ES-I3 (cell line): Measurements from ENCODE around the gene SPINK7.
A peak's percentile ranks its signal among the peaks of the same experiment; 100 is the strongest.
"Not testable (repeated sequence)": the region's sequence is repeated elsewhere in the genome, so short reads cannot be mapped to it uniquely, and the experiment has no call there.

Source experiments
- H3K36me3 ChIP-seq: 2 replicates; pipeline ENCODE4 v1.6.1; 2013; ENCODE audit warnings: mild to moderate bottlenecking, low read length, control low read depth, moderate library complexity; ENCODE audit not compliant: insufficient read depth
- H3K4me1 ChIP-seq: 2 replicates; pipeline ENCODE4 v1.6.1; 2013; ENCODE audit warnings: mild to moderate bottlenecking, control low read depth, low read length; ENCODE audit not compliant: insufficient read depth
- H3K9ac ChIP-seq: 2 replicates; pipeline ENCODE4 v1.6.1; 2013; ENCODE audit warnings: low read depth, mild to moderate bottlenecking, low read length, moderate library complexity
- H3K9me3 ChIP-seq: 2 replicates; pipeline ENCODE4 v1.6.1; 2013; ENCODE audit warnings: mild to moderate bottlenecking, low read length, moderate library complexity; ENCODE audit not compliant: control insufficient read depth, insufficient read depth

SPINK7 gene

GRCh38 chr5:148320011-148320963 lies 8.1 kb downstream of the SPINK7 start:
- H3K36me3 ChIP-seq, H3K9me3 ChIP-seq, H3K4me1 ChIP-seq: not testable (repeated sequence)
- H3K9ac ChIP-seq = peak overlapping the region; percentile 68

GRCh38 chr5:148333262-148333849 lies 21.1 kb downstream of the SPINK7 start:
- Histone ChIP-seq H3K9ac (no peak overlapping the region), H3K9me3 (no peaks in the 10 kb centered on the region; the same call in none of the 2 replicates), H3K36me3 (no peaks in the 10 kb centered on the region), H3K4me1 (no peaks in the 10 kb centered on the region)

GRCh38 chr5:148335259-148335658 lies 23.0 kb downstream of the SPINK7 start, which contains the start of gene SPINK9:
SPINK9 (plus strand) TSS chr5:148335559; CDS start chr5:148335614, 55 bp downstream.
- H3K4me1 ChIP-seq = no peaks in the 10 kb centered on the region
- H3K9me3 ChIP-seq = no peaks in the 10 kb centered on the region; the same call in none of the 2 replicates
- no peak within 1 kb of the TSS for H3K9ac ChIP-seq

GRCh38 chr5:148336704-148337435 lies 24.6 kb downstream of the SPINK7 start:
- Histone ChIP-seq H3K9ac (no peak overlapping the region), H3K4me1 (no peaks in the 10 kb centered on the region), H3K9me3 (no peaks in the 10 kb centered on the region; the same call in none of the 2 replicates), H3K36me3 (no peaks in the 10 kb centered on the region)

More at GRCh38 chr5:148335259-148335658, 23.0 kb downstream of the SPINK7 start, which contains the start of gene SPINK9:
- H3K36me3 ChIP-seq = no peaks in the 10 kb centered on the region

GRCh38 chr5:148342371-148343045 lies 30.3 kb downstream of the SPINK7 start:
- Histone ChIP-seq H3K9me3 (no peaks in the 10 kb centered on the region), H3K9ac (no peak overlapping the region), H3K36me3 (no peaks in the 10 kb centered on the region), H3K4me1 (no peaks in the 10 kb centered on the region)

- Histone ChIP-seq H3K9ac (no peak overlapping the region), H3K36me3 (no peaks in the 10 kb centered on the region), H3K4me1 (no peaks in the 10 kb centered on the region), H3K9me3 (no peaks in the 10 kb centered on the region)
Measured at GRCh38 chr5:148343046-148343407, 30.8 kb downstream of the SPINK7 start.

GRCh38 chr5:148343603-148344487 lies 31.6 kb downstream of the SPINK7 start:
- Histone ChIP-seq H3K4me1 (no peaks in the 10 kb centered on the region), H3K9me3 (no peaks in the 10 kb centered on the region), H3K9ac (no peak overlapping the region), H3K36me3 (no peaks in the 10 kb centered on the region)

GRCh38 chr5:148347706-148348105 lies 35.5 kb downstream of the SPINK7 start:
- H3K36me3 ChIP-seq = no peaks in the 10 kb centered on the region
- H3K9me3 ChIP-seq = no peaks in the 10 kb centered on the region
- H3K9ac ChIP-seq = no peak overlapping the region
- H3K4me1 ChIP-seq = no peaks in the 10 kb centered on the region

GRCh38 chr5:148352696-148353095 lies 40.5 kb downstream of the SPINK7 start:
- no peak overlapping the region for H3K9ac ChIP-seq
- no peaks in the 10 kb centered on the region for H3K36me3 ChIP-seq
- no peaks in the 10 kb centered on the region for H3K9me3 ChIP-seq
- H3K4me1 ChIP-seq = no peaks in the 10 kb centered on the region

GRCh38 chr5:148353634-148354033 lies 41.4 kb downstream of the SPINK7 start:
- no peaks in the 10 kb centered on the region for H3K4me1 ChIP-seq
- no peaks in the 10 kb centered on the region for H3K9me3 ChIP-seq
- no peak overlapping the region for H3K9ac ChIP-seq
- H3K36me3 ChIP-seq = no peaks in the 10 kb centered on the region

GRCh38 chr5:148364343-148364742 lies 52.1 kb downstream of the SPINK7 start:
- Histone ChIP-seq H3K36me3 (no peaks in the 10 kb centered on the region), H3K4me1 (no peaks in the 10 kb centered on the region), H3K9ac (no peak overlapping the region)

More at GRCh38 chr5:148364343-148364742, 52.1 kb downstream of the SPINK7 start:
- no peaks in the 10 kb centered on the region for H3K9me3 ChIP-seq
